NCI-H2171 treated with DMSO at 0.1 percent for 48 hours (cell line): Measurements from ENCODE around the gene ABHD12B.
A peak's percentile ranks its signal among the peaks of the same experiment; 100 is the strongest.

Experiments
- DNase-seq: peaks from one replicate; lab custom pipeline; 2025; lab: John Stamatoyannopoulos, UW

The ABHD12B gene

GRCh38 chr14:50839048-50839447 lies 32.8 kb upstream of the ABHD12B start:
- no peak for DNase-seq

- peak; percentile 5 for DNase-seq
Measured at GRCh38 chr14:50839691-50840090, 32.2 kb upstream of the ABHD12B start.

- no peak for DNase-seq
Measured at GRCh38 chr14:50844391-50844790, 27.5 kb upstream of the ABHD12B start.

GRCh38 chr14:50845166-50845565 lies 26.7 kb upstream of the ABHD12B start:
- DNase-seq: no peak

- DNase-seq: no peak
Measured at GRCh38 chr14:50846226-50846880, 25.5 kb upstream of the ABHD12B start.

- DNase-seq: no peak
Measured at GRCh38 chr14:50853891-50854290, 18.0 kb upstream of the ABHD12B start.

GRCh38 chr14:50854521-50854920 lies 17.3 kb upstream of the ABHD12B start:
- DNase-seq: no peak

- DNase-seq: no peak
Measured at GRCh38 chr14:50855558-50855957, 16.3 kb upstream of the ABHD12B start.

GRCh38 chr14:50856660-50857059 lies 15.2 kb upstream of the ABHD12B start:
- DNase-seq: no peak

- DNase-seq: no peak
Measured at GRCh38 chr14:50859296-50859624, 12.6 kb upstream of the ABHD12B start.

GRCh38 chr14:50860478-50861086 lies 11.3 kb upstream of the ABHD12B start:
- peak; percentile 90 for DNase-seq

GRCh38 chr14:50862036-50862570 lies 9.8 kb upstream of the ABHD12B start:
- DNase-seq: no peak

- no peak for DNase-seq
Measured at GRCh38 chr14:50864237-50864636, 7.6 kb upstream of the ABHD12B start.

- DNase-seq: no peak
Measured at GRCh38 chr14:50864946-50865345, 6.9 kb upstream of the ABHD12B start.

GRCh38 chr14:50865391-50866076 lies 6.3 kb upstream of the ABHD12B start:
- no peak for DNase-seq

- DNase-seq: no peak
Measured at GRCh38 chr14:50871228-50871627, 625 bp upstream of the ABHD12B start.

- DNase-seq: no peak
Measured at GRCh38 chr14:50874757-50875156, 2.9 kb downstream of the ABHD12B start.

GRCh38 chr14:50875359-50876070 lies 3.7 kb downstream of the ABHD12B start:
- no peak for DNase-seq

GRCh38 chr14:50882932-50883826 lies 11.3 kb downstream of the ABHD12B start:
- DNase-seq: no peak

- no peak for DNase-seq
Measured at GRCh38 chr14:50883827-50884197, 12.0 kb downstream of the ABHD12B start.

- no peak for DNase-seq
Measured at GRCh38 chr14:50887476-50887875, 15.6 kb downstream of the ABHD12B start.

GRCh38 chr14:50892255-50892654 lies 20.4 kb downstream of the ABHD12B start:
- no peak for DNase-seq
